ENCODE measurements around the gene SMIM41. TPM values are rescaled to one million over a fixed set of nuclear protein-coding genes. Genes with fewer than 3 reads are reported as not detected.

The SMIM41 gene
- total RNA-seq (2014; rRNA removed; shearing (Covaris generic)) (not detected in 2 replicates), total RNA-seq (2022) (not detected in 2 replicates), Bru-seq, nascent RNA (percentile 31 among the genes with signal in this experiment), BruChase-seq, experiment 1, labeled RNA remaining after a 6-hour chase (percentile 31 among the genes with signal in this experiment), BruChase-seq, experiment 2, labeled RNA remaining after a 2-hour chase (percentile 24 among the genes with signal in this experiment)
- long read RNA-seq: 0 reads

- H3K4me3 ChIP-seq (ENCODE audit: low read depth, low read length, poor library complexity, severe bottlenecking): peak within 1 kb of the TSS; percentile 52
- H2AFZ ChIP-seq (ENCODE audit: low read length): no peak within 1 kb of the TSS
- DNase-seq (ENCODE audit: low spot score): no peak
- no peaks in the 10 kb centered on the region for H4K20me1 ChIP-seq (ENCODE audit: insufficient read depth, low read length)
- H3K36me3 ChIP-seq (ENCODE audit: insufficient read depth, low read length): peaks cover 51% of the 10 kb centered on the region
- peak within 1 kb of the TSS; percentile 81 for H3K4me2 ChIP-seq (ENCODE audit: low read length)
- CTCF ChIA-PET (ENCODE audit: unreplicated experiment): no interaction called here
- no peaks in the 10 kb centered on the region for H3K9me3 ChIP-seq (ENCODE audit: low read length)
- no peak for TF ChIP-seq EZH2phosphoT487 (IDR thresholded peaks at IDR 0.05; ENCODE audit: borderline replicate concordance, low read depth, low read length)
- TF ChIP-seq CTCF (conservative IDR thresholded peaks at IDR 0.05; ENCODE audit: low read length): no peak
- no TSS peak for BruUV-seq (replicated peaks)
- peaks cover 1% of the 10 kb centered on the region; the same call in 1 of the 2 replicates for H3K79me2 ChIP-seq (ENCODE audit: insufficient read depth, low read depth, low read length)
- H3K9me2 ChIP-seq (ENCODE audit: insufficient read depth, low read length): no peaks in the 10 kb centered on the region
- H3K27ac ChIP-seq (ENCODE audit: low read depth, low read length, poor library complexity, severe bottlenecking): peak within 1 kb of the TSS; percentile 84
- intact Hi-C loops (cut with micrococcal nuclease; ENCODE audit: unreplicated experiment): no loop called here
- POLR2A ChIA-PET: interaction anchor here (3.7 kb wide), 1 partner anchor 54 kb away, joined by 26 read pairs; no protein-coding TSS in a partner anchor
- H3K4me1 ChIP-seq (ENCODE audit: insufficient read depth, low read length, poor library complexity, severe bottlenecking): peaks cover 46% of the 10 kb centered on the region
Observed at GRCh38 chr12:52079576-52080402, at the start of gene SMIM41. TSS of gene SMIM41 (plus strand) at chr12:52079704. CDS start at chr12:52079780, 76 bp downstream.

GRCh38 chr12:52032446-52032803, 47.1 kb upstream of the SMIM41 start:
- H3K9me2 ChIP-seq (ENCODE audit: insufficient read depth, low read length): no peaks in the 10 kb centered on the region
- peaks cover 48% of the 10 kb centered on the region for H3K4me1 ChIP-seq (ENCODE audit: insufficient read depth, low read length, poor library complexity, severe bottlenecking)
- H3K79me2 ChIP-seq (ENCODE audit: insufficient read depth, low read depth, low read length): peaks cover 1% of the 10 kb centered on the region; the same call in 1 of the 2 replicates
- peak overlapping the region; percentile 62 for H3K4me3 ChIP-seq (ENCODE audit: low read depth, low read length, poor library complexity, severe bottlenecking)
- no peak for DNase-seq (ENCODE audit: low spot score)
- no peaks in the 10 kb centered on the region for H4K20me1 ChIP-seq (ENCODE audit: insufficient read depth, low read length)
- H3K36me3 ChIP-seq (ENCODE audit: insufficient read depth, low read length): no peaks in the 10 kb centered on the region
- peak overlapping the region; percentile 61; the same call in 1 of the 2 replicates for H2AFZ ChIP-seq (ENCODE audit: low read length)
- BruUV-seq (replicated peaks): TSS peak; percentile 84
- H3K27ac ChIP-seq (ENCODE audit: low read depth, low read length, poor library complexity, severe bottlenecking): peak overlapping the region; percentile 36
- TF ChIP-seq EZH2phosphoT487 (IDR thresholded peaks at IDR 0.05; ENCODE audit: borderline replicate concordance, low read depth, low read length) (no peak), CTCF (conservative IDR thresholded peaks at IDR 0.05; ENCODE audit: low read length) (no peak)
- peak overlapping the region; percentile 87 for H3K4me2 ChIP-seq (ENCODE audit: low read length)
- no peaks in the 10 kb centered on the region for H3K9me3 ChIP-seq (ENCODE audit: low read length)
- ChIA-PET CTCF (ENCODE audit: unreplicated experiment) (interaction anchor here (0.9 to 2.9 kb wide), 7 partner anchors 9 to 91 kb away, joined by 3 to 19 read pairs (median 4); no protein-coding TSS in a partner anchor), POLR2A (interaction anchor here (0.6 to 3.9 kb wide), 16 partner anchors 8 to 1355 kb away, joined by 3 to 22 read pairs (median 4); partner anchors contain the start of genes ATG101 and NR4A1)
- intact Hi-C loops (cut with micrococcal nuclease; ENCODE audit: unreplicated experiment): loop anchor here (2.0 kb wide), 1 partner anchor 36 kb away; the partner anchor contains the start of gene ATG101
